ENCODE measurements around the gene ASF1B. TPM values are rescaled to one million over a fixed set of nuclear protein-coding genes. Genes with fewer than 3 reads are reported as not detected.

Gene ASF1B
- total RNA-seq, result 3.9 and 6.9 TPM in 2 replicates

GRCh38 chr19:14136509-14137281, at the start of gene ASF1B:
Gene ASF1B (minus strand): TSS chr19:14136589. CDS start chr19:14136456, 133 bp downstream.

GRCh38 chr19:14117668-14118164, 18.7 kb downstream of the ASF1B start, which contains the start of gene PRKACA:
Gene PRKACA (minus strand): TSS chr19:14117762. CDS start chr19:14117547, 215 bp downstream.

GRCh38 chr19:14090509-14091080, 45.8 kb downstream of the ASF1B start, which contains the start of gene SAMD1:
Gene SAMD1 (minus strand): TSS chr19:14090751.

GRCh38 chr19:14085309-14085995, 50.9 kb downstream of the ASF1B start, which contains the start of gene C19orf67:
Gene C19orf67 (minus strand): TSS chr19:14085783. CDS start chr19:14085627, 156 bp downstream.

GRCh38 chr19:14072535-14073260, 63.7 kb downstream of the ASF1B start, which contains the start of gene MISP3:
Gene MISP3 (plus strand): TSS chr19:14072786. CDS start chr19:14073310, 524 bp downstream.

Other genes with a start within 250 kb of the ASF1B start
- gene BRME1, start 230.5 kb downstream of the ASF1B start, total RNA-seq, result 0.79 and 0.87 TPM in 2 replicates
- 11.4 and 22.7 TPM in 2 replicates for gene CC2D1A, start 230.4 kb downstream of the ASF1B start, total RNA-seq
- gene PODNL1, start 198.2 kb downstream of the ASF1B start, total RNA-seq, result 0.39 and 0.43 TPM in 2 replicates
- gene DCAF15, start 184.1 kb downstream of the ASF1B start, total RNA-seq, result 13.1 and 16.9 TPM in 2 replicates
- gene RFX1, start 130.3 kb downstream of the ASF1B start, total RNA-seq, result 5.1 and 5.3 TPM in 2 replicates
- gene RLN3, start 108.4 kb downstream of the ASF1B start, total RNA-seq, result not detected in 2 replicates
- gene IL27RA, start 104.8 kb downstream of the ASF1B start, total RNA-seq, result 0.39 and 0.65 TPM in 2 replicates
- gene PALM3, start 74.5 kb downstream of the ASF1B start, total RNA-seq, result 0.39 and 0.43 TPM in 2 replicates
- 0.22 and 0.39 TPM in 2 replicates for gene MISP3, start 63.8 kb downstream of the ASF1B start, total RNA-seq
- 1.2 TPM in 1 of 2 replicates, not detected in the other for gene C19orf67, start 50.8 kb downstream of the ASF1B start, total RNA-seq
- 24.8 and 31.8 TPM in 2 replicates for gene SAMD1, start 45.8 kb downstream of the ASF1B start, total RNA-seq
- 26.7 and 34.3 TPM in 2 replicates for gene PRKACA, start 18.8 kb downstream of the ASF1B start, total RNA-seq
- gene ADGRL1, start 69.6 kb upstream of the ASF1B start, total RNA-seq, result 4.0 and 7.5 TPM in 2 replicates
- 16.1 and 30.7 TPM in 2 replicates for gene ADGRE5, start 244.9 kb upstream of the ASF1B start, total RNA-seq